Skeletal muscle satellite cell (primary cell): Measurements from ENCODE around the gene KDELR1.
"Not testable (repeated sequence)": the region's sequence is repeated elsewhere in the genome, so short reads cannot be mapped to it uniquely, and the experiment has no call there.

Source experiments
- H3K27me3 ChIP-seq: 2 replicates; pipeline ENCODE4 v1.7.0; 2013; ENCODE audit warnings: low read length; ENCODE audit not compliant: control insufficient read depth, insufficient read depth
- H3K36me3 ChIP-seq: 2 replicates; pipeline ENCODE4 v1.7.0; 2013; ENCODE audit warnings: mild to moderate bottlenecking, control low read depth, low read length; ENCODE audit not compliant: insufficient read depth
- H3K4me1 ChIP-seq: 2 replicates; pipeline ENCODE4 v1.7.0; 2013; ENCODE audit warnings: low read length; ENCODE audit not compliant: control insufficient read depth, insufficient read depth
- H3K4me2 ChIP-seq: 2 replicates; pipeline ENCODE4 v1.7.0; 2013; ENCODE audit warnings: mild to moderate bottlenecking, low read length
- H3K4me3 ChIP-seq: 2 replicates; pipeline ENCODE4 v1.7.0; 2013; ENCODE audit warnings: low read length
- H3K9ac ChIP-seq: 2 replicates; pipeline ENCODE4 v1.7.0; 2013; ENCODE audit warnings: mild to moderate bottlenecking, low read depth, low read length, moderate library complexity
- H3K9me3 ChIP-seq: replicated peaks from 2 replicates; pipeline ENCODE4 v1.7.0; 2013; ENCODE audit warnings: mild to moderate bottlenecking, control low read depth, low read length

Gene KDELR1

DNA sequence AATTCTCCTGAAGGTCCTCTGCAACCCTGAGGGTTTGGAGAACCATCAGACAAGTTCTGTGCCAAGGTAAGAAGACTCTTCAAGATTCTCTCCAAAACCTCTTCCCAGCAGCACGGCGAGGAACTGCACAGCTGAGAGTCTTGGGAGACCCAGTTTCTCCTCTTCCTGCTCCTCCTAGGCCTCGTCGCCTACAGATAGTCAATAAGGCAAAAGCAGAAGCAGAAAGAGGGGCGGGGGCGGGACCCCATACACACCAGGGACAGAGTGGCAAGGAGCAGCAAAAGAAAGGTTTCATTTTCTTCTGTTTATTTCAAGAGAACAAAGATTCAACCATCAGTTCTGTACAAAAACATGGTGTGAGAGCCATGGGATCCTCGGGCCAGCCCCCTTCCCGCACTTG, 9.1 kb downstream of the KDELR1 start:
- no peak overlapping the region for H3K4me3 ChIP-seq
- no peaks in the 10 kb centered on the region for H3K27me3 ChIP-seq
- H3K9ac ChIP-seq: no peak overlapping the region
- H3K36me3 ChIP-seq: peaks cover 44% of the 10 kb centered on the region
- H3K4me2 ChIP-seq: no peak overlapping the region
- no peaks in the 10 kb centered on the region for H3K9me3 ChIP-seq
- no peaks in the 10 kb centered on the region for H3K4me1 ChIP-seq

DNA sequence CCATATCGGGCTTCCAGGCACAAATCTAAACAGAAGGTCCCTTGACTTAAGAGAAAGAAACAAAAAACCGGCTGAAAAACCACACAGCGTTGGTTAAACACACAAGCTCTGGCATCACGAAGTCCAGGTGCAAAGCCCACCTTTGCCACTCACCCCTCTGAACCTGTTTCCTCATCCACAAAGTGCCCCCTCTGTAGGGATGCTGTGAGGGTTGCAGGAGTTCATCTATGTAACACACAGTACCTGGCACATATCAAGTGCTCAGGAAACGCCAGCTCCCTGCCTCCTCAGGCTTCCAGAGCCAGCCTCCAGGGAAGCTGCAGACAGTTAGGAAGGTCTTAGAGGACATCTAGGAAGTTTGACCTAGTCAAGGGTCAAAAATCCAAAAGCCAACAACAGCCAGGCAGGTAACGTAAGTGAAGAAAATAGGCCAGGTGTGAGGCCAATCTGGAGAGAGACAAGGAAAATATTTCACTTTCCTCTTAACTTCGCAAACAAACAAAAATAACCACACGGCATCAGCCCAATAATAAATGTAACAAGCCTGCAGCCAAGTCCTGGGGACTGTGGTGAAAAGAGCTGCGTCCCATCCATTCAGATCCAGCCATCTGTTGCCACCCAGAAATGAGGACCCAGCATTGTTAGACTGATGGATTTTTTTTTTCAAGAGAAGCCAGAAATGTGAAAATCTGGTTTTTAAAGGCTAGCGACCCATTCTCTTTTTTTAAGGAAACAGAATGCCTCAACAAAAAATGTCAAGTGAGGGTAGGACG, 10.0 kb downstream of the KDELR1 start:
- H3K9me3 ChIP-seq: no peaks in the 10 kb centered on the region
- H3K4me2 ChIP-seq: no peak overlapping the region
- peaks cover 39% of the 10 kb centered on the region for H3K36me3 ChIP-seq
- no peaks in the 10 kb centered on the region for H3K4me1 ChIP-seq
- H3K27me3 ChIP-seq: no peaks in the 10 kb centered on the region
- H3K9ac ChIP-seq: no peak overlapping the region
- H3K4me3 ChIP-seq: no peak overlapping the region

DNA sequence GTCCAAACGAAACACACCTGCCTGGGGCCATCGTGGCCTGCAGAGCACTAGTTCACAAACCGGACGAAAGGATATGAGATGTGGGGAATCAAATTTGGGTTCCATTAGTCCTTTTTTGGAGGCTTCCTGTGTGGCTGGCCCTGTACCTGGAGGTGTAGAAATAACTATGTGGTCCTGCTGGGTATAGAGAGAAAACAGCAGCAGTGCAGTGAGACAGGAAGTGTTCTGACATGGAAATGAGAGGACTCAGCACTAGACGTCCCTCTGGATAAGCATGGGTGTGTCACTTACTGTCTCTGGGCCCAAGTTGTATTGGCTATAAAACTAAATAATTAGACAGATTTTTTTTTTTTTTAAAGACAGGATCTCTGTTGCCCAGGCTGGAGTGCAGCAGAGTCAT, 12.3 kb downstream of the KDELR1 start:
- H3K4me1 ChIP-seq: no peaks in the 10 kb centered on the region

DNA sequence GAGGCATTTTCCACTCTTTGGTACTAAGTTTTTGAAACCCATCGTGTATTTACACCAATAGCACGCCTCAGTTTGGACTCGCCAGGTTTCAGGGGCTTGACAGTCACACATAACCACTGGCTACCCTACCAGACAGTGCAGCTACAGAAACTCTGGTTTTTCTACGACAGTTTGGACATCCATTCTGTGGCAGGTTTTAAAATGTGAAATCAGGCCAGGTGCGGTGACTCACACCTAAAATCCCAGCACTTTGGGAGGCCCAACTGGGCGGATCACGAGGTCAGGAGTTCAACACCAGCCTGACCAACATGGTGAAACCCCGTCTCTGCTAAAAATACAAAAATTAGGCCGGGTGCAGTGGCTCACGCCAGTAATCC, 13.2 kb downstream of the KDELR1 start:
- Histone ChIP-seq H3K4me1 (peaks cover under 1% of the 10 kb centered on the region), H3K9me3 (no peaks in the 10 kb centered on the region), H3K27me3 (no peaks in the 10 kb centered on the region), H3K9ac (no peak overlapping the region), H3K36me3 (peaks cover 12% of the 10 kb centered on the region), H3K4me2 (no peak overlapping the region), H3K4me3 (no peak overlapping the region)

More for the DNA sequence above, 12.3 kb downstream of the KDELR1 start:
- Histone ChIP-seq H3K9ac (no peak overlapping the region), H3K4me2 (no peak overlapping the region), H3K9me3 (no peaks in the 10 kb centered on the region), H3K4me3 (no peak overlapping the region), H3K27me3 (no peaks in the 10 kb centered on the region), H3K36me3 (peaks cover 20% of the 10 kb centered on the region)

DNA sequence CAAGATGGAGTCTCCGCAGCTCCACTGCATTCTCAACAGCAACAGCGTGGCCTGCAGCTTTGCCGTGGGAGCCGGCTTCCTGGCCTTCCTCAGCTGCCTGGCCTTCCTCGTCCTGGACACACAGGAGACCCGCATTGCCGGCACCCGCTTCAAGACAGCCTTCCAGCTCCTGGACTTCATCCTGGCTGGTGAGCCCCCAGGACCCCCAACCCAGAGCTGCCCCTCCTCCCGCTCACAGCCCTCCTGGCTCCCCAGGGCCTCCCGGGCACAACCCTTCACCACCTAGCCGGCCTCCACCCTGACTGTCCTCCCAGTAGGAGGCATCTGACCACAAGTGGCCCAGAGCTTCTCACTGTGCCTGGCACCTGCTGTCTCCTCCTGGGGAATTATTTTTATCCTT, 17.8 kb downstream of the KDELR1 start:
- no peak overlapping the region for H3K9ac ChIP-seq
- H3K36me3 ChIP-seq: no peaks in the 10 kb centered on the region
- no peaks in the 10 kb centered on the region for H3K9me3 ChIP-seq
- no peak overlapping the region for H3K4me3 ChIP-seq
- H3K4me1 ChIP-seq: peaks cover 7% of the 10 kb centered on the region
- no peak overlapping the region for H3K4me2 ChIP-seq
- peaks cover 7% of the 10 kb centered on the region for H3K27me3 ChIP-seq

DNA sequence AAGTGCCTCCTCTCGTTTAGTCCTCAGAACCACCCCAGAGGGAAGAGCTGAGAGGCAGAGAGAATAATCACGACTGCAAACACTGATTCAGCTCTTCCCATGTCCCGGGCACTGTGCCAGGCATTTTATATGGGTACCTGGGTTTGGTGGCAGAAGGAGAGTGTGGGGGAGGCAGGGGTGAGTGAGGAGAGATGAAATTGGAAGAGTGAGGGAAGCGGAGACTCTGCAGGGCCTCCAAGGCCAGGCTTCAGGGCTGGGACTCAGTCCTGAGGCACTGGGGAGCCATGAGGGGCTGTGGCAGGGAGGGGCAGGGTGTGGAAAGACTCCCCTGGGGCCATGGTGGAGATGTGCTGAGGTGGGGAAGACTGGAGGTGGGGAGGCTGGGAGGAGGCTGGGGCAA, 18.4 kb downstream of the KDELR1 start:
- H3K27me3 ChIP-seq: peaks cover 7% of the 10 kb centered on the region
- H3K4me1 ChIP-seq: peaks cover 7% of the 10 kb centered on the region
- H3K4me3 ChIP-seq: no peak overlapping the region
- no peak overlapping the region for H3K9ac ChIP-seq
- no peak overlapping the region for H3K4me2 ChIP-seq
- no peaks in the 10 kb centered on the region for H3K9me3 ChIP-seq
- H3K36me3 ChIP-seq: no peaks in the 10 kb centered on the region

DNA sequence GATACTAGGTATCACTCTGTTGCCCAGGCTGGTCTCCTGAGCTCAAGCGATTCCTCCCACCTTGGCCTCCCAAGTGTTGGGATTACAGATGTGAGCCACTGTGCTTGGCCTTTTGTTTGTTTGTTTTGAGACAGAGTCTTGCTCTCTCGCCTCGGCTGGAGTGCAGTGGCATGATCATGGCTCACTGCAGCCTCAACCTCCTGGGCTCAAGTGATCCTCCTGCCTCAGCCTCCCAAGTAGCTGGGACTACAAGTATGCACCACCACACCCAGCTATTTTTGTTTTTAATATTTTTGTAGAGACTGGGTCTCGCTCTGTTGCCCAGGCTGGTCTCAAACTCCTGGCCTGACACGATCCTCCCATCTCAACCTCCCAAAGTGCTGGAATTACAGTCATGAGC, 19.6 kb downstream of the KDELR1 start:
- H3K4me2 ChIP-seq, H3K36me3 ChIP-seq, H3K4me3 ChIP-seq, H3K9me3 ChIP-seq, H3K9ac ChIP-seq, H3K27me3 ChIP-seq, H3K4me1 ChIP-seq: not testable (repeated sequence)

DNA sequence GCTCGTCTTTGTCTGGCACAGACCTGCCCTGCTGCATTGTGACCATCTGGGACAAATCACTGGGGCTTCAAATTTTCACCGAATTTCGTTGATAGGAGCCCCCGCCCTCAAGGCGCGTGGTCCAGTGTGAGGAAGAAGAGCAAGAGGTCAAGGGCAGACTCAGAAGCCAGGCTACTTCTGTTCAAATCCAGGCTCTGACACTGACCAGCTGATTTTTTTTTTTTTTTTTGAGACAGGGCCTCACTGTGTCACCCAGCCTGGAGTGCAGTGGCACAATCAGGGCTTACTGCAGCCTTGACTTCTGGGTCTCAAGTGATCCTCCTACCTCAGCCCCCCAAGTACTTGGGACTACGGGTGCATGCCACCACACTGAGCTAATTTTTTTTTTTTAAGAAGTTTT, 20.0 kb downstream of the KDELR1 start:
- no peak overlapping the region for H3K4me2 ChIP-seq
- H3K9me3 ChIP-seq: no peaks in the 10 kb centered on the region
- H3K4me1 ChIP-seq: peaks cover 7% of the 10 kb centered on the region
- H3K36me3 ChIP-seq: no peaks in the 10 kb centered on the region
- peaks cover 7% of the 10 kb centered on the region for H3K27me3 ChIP-seq
- no peak overlapping the region for H3K4me3 ChIP-seq
- H3K9ac ChIP-seq: no peak overlapping the region

DNA sequence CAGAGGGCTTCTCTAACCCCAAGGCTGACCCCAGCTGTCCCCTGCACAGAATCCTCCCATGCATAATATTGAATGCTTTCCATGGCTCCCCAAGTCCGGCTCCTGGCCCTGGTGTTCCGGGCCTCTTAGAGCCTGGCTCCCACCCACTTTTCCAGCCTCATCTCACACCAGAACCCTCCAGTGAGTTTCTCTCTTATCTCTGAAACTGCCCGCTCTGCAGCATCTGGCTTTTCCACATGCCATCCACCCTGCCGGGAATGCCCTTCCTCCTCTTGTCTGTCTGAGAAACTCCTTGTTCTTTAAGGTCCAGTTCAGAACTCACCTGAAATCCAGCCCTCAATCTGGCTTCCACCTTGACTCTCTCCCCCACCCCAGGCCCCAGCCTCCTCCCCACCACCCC, 20.4 kb downstream of the KDELR1 start:
- peaks cover 7% of the 10 kb centered on the region for H3K27me3 ChIP-seq
- H3K9ac ChIP-seq: no peak overlapping the region
- H3K9me3 ChIP-seq: no peaks in the 10 kb centered on the region
- H3K4me1 ChIP-seq: peaks cover 7% of the 10 kb centered on the region
- H3K4me3 ChIP-seq: no peak overlapping the region
- H3K36me3 ChIP-seq: no peaks in the 10 kb centered on the region
- no peak overlapping the region for H3K4me2 ChIP-seq

DNA sequence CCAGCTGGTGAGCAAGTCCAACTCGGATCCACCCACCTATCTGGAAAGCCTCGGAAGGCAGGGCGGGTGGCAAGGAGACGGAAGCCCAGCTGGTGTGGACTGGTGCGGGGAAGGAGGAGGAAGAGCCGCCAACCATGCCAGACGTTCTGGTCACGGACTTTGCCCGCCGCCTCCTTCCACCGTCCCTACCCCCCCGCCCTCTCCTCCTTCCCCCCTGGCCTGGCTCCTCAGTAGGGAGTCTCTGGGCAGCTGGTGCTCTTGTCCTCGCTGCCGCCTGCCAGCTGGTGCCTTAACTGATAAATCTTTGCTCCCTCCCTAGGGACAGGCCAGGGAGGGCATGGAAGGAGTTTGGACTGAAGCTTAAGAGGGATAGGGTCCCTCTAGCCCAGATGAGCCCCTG, 22.4 kb downstream of the KDELR1 start:
- Histone ChIP-seq H3K9me3 (no peaks in the 10 kb centered on the region), H3K27me3 (peaks cover 7% of the 10 kb centered on the region), H3K4me3 (no peak overlapping the region), H3K9ac (no peak overlapping the region), H3K36me3 (no peaks in the 10 kb centered on the region), H3K4me2 (no peak overlapping the region), H3K4me1 (peaks cover 11% of the 10 kb centered on the region)

DNA sequence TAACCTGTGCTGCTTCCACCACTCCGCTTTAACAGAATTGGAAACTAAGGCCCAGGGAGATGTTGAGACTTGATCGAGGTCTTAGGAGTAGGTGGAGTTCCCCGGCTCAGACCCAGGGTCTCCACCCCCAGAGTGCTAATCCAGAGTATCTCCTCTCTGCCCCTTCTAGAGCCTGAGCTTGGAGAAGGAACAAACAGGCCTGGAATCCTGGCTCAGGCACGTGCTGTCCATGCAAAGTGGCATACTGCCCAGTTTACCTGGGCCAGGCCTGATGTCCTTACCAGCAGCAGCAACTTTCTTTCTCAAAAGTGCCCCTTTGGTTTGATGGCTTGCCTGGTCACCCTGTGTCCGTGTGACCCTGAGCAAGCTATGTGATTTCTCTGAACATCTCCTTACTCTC, 23.5 kb downstream of the KDELR1 start:
- H3K9me3 ChIP-seq: no peaks in the 10 kb centered on the region
- H3K4me1 ChIP-seq: peaks cover 14% of the 10 kb centered on the region
- no peak overlapping the region for H3K4me2 ChIP-seq
- H3K27me3 ChIP-seq: peaks cover 7% of the 10 kb centered on the region
- no peaks in the 10 kb centered on the region for H3K36me3 ChIP-seq
- H3K4me3 ChIP-seq: no peak overlapping the region
- H3K9ac ChIP-seq: no peak overlapping the region

DNA sequence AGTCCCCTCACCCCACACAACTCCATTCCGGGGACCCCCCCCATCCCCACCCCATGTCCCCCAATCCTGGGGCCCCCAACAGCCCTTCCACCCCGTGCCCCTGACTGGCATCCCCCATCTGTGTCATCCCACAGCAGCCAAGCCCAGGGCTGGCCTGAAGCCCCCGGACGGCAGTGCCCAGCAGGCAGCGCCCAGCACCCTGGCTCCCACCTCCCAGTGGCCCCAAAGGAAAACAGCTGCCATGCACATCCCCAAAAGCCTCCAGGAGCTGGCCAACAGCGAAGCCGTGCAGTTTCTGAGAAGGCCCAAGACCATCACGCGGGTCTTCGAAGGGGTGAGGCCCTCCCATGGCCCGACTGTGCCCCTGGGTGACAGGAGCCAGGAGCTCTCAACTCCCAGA, 25.7 kb downstream of the KDELR1 start:
- Histone ChIP-seq H3K4me3 (no peak overlapping the region), H3K9me3 (no peaks in the 10 kb centered on the region), H3K4me2 (no peak overlapping the region), H3K27me3 (peaks cover 7% of the 10 kb centered on the region), H3K9ac (no peak overlapping the region), H3K36me3 (no peaks in the 10 kb centered on the region), H3K4me1 (peaks cover 13% of the 10 kb centered on the region)
